HCT116 (cell line): Measurements from ENCODE around the gene CTNND2.

ENCODE experiments used
- POLR2A ChIP-seq: IDR thresholded peaks from 2 replicates; pipeline ENCODE4 v1.7.0; 2011; ENCODE audit warnings: borderline replicate concordance; ENCODE audit not compliant: insufficient read depth, insufficient read length; ENCODE audit errors: extremely low read depth
- ZNF274 ChIP-seq: fragments of 200-500 bp; sonication (Bioruptor generic); IDR thresholded peaks from 2 replicates; pipeline ENCODE4 v1.6.1; 2014; ENCODE audit warnings: mild to moderate bottlenecking, low read depth, low read length, inconsistent platforms
- TF ChIP-seq, protein P1 (sequence below), 3 experiments: fragments of 200-600 bp in 1 of 3; sonication (generic) in 1 of 3; IDR thresholded peaks in 2 of 3; conservative IDR thresholded peaks in 1 of 3; 2 replicates each; pipeline ENCODE4 v1.5.1; 2012 to 2017; ENCODE audit warnings: low read depth in 2 of 3, low read length in 2 of 3, antibody characterized with exemption in 1 of 3, borderline replicate concordance in 1 of 3, control low read depth in 1 of 3, mild to moderate bottlenecking in 1 of 3, mixed read lengths in 1 of 3, mixed run types in 1 of 3, moderate library complexity in 1 of 3; ENCODE audit not compliant: insufficient read depth in 1 of 3

DNA sequence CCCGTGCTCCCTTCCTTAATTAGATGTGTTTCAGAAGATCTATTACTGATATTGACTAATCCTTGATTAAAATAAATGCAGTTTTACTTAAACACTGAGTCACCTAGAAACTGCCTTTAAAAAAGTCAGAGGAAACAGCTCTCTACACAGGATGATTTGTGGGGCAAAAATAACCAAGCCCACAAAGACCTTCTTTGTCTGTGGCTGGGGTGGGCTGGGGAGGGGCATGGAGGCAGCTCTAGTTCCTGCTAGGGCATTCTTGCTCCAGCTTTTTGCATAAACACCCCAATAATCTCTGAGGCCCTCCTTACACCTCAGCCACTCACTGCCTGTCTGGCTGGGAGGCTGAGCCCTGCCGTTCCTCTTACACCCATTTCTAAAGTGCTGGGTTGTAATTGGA, 915.6 kb downstream of the CTNND2 start:
- TF ChIP-seq, protein P1, sequence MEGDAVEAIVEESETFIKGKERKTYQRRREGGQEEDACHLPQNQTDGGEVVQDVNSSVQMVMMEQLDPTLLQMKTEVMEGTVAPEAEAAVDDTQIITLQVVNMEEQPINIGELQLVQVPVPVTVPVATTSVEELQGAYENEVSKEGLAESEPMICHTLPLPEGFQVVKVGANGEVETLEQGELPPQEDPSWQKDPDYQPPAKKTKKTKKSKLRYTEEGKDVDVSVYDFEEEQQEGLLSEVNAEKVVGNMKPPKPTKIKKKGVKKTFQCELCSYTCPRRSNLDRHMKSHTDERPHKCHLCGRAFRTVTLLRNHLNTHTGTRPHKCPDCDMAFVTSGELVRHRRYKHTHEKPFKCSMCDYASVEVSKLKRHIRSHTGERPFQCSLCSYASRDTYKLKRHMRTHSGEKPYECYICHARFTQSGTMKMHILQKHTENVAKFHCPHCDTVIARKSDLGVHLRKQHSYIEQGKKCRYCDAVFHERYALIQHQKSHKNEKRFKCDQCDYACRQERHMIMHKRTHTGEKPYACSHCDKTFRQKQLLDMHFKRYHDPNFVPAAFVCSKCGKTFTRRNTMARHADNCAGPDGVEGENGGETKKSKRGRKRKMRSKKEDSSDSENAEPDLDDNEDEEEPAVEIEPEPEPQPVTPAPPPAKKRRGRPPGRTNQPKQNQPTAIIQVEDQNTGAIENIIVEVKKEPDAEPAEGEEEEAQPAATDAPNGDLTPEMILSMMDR (IDR thresholded peaks at IDR 0.05 in 2 of 3, conservative IDR thresholded peaks at IDR 0.05 in 1 of 3; ENCODE audit: borderline replicate concordance in 1 of 3, insufficient read depth in 1 of 3, low read depth in 2 of 3, low read length in 2 of 3), result no peak
- TF ChIP-seq POLR2A, result no peak
- TF ChIP-seq ZNF274, result no peak
